Measurements from ENCODE around the gene RASSF1.

DNA sequence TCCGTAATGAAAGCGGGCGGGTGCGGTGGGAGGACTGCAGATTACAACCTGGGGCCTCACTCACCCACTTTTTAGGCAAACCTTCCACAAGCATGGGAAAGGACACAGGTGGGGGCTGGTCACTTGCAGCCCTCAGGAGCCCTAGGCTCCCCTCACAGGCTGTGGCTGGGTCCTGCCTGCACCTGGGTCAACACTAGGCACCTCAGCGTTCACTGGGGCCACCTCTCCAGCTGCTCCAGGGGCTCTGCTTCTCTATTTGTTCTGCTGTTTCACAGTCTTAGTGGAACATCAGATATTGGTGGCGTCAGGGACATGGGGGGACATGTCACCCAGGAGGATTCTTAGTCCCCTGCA lies 48.8 kb upstream of the RASSF1 start:
- no peak for TF ChIP-seq EZH2phosphoT487 (IDR thresholded peaks at IDR 0.05; ENCODE audit: borderline replicate concordance, low read depth, low read length)
- TF ChIP-seq, protein P1, sequence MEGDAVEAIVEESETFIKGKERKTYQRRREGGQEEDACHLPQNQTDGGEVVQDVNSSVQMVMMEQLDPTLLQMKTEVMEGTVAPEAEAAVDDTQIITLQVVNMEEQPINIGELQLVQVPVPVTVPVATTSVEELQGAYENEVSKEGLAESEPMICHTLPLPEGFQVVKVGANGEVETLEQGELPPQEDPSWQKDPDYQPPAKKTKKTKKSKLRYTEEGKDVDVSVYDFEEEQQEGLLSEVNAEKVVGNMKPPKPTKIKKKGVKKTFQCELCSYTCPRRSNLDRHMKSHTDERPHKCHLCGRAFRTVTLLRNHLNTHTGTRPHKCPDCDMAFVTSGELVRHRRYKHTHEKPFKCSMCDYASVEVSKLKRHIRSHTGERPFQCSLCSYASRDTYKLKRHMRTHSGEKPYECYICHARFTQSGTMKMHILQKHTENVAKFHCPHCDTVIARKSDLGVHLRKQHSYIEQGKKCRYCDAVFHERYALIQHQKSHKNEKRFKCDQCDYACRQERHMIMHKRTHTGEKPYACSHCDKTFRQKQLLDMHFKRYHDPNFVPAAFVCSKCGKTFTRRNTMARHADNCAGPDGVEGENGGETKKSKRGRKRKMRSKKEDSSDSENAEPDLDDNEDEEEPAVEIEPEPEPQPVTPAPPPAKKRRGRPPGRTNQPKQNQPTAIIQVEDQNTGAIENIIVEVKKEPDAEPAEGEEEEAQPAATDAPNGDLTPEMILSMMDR (conservative IDR thresholded peaks at IDR 0.05; ENCODE audit: low read length), result no peak
